Right lobe of liver (tissue), 4 donors: ENCODE measurements around the gene SMOC1.

Source experiments
- POLR2A ChIP-seq: fragments of 450-650 bp; IDR thresholded peaks from one replicate; pipeline ENCODE4 v1.6.1; 2017; ENCODE audit warnings: antibody characterized with exemption, mild to moderate bottlenecking
- TF ChIP-seq, protein P1 (sequence below), 4 donors: fragments of 200-600 bp in 3 of 4; fragments of 450-650 bp in 1 of 4; IDR thresholded peaks; one replicate each; pipeline versions ENCODE4 v1.5.1 to v1.8.0; 2016 to 2022; ENCODE audit warnings: antibody characterized with exemption in 4 of 4, mild to moderate bottlenecking in 2 of 4
- donor health status: DM: no; HTN: no; CAD: no.
- donor health status: DM: no; HTN: no; CAD: no.
- donor health status: DM: no; HTN: yes; CAD: no.

DNA sequence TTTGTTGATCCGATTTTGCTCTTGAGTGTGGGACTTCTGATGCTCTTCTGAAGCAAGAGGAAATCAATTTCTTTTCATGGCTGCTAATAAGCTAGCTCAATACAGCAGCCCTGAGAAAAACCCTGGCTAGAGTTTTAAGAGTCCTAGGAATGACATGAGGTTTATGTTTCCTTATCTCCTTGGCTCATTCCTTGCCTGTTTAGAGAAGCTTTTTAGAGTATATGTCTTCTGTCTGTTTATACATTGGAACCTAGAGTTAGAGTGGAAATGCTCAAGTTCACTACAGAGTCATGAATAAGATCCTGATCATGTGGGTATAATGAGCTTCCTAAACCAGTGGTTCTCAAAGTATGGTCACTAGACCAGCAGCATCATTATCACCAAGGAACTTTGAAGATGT lies 34.5 kb downstream of the SMOC1 start:
- TF ChIP-seq, protein P1, sequence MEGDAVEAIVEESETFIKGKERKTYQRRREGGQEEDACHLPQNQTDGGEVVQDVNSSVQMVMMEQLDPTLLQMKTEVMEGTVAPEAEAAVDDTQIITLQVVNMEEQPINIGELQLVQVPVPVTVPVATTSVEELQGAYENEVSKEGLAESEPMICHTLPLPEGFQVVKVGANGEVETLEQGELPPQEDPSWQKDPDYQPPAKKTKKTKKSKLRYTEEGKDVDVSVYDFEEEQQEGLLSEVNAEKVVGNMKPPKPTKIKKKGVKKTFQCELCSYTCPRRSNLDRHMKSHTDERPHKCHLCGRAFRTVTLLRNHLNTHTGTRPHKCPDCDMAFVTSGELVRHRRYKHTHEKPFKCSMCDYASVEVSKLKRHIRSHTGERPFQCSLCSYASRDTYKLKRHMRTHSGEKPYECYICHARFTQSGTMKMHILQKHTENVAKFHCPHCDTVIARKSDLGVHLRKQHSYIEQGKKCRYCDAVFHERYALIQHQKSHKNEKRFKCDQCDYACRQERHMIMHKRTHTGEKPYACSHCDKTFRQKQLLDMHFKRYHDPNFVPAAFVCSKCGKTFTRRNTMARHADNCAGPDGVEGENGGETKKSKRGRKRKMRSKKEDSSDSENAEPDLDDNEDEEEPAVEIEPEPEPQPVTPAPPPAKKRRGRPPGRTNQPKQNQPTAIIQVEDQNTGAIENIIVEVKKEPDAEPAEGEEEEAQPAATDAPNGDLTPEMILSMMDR (IDR thresholded peaks at IDR 0.05): no peak
- no peak for TF ChIP-seq POLR2A
